Measurements from ENCODE around the gene ACAA1.

ACAA1 gene

GRCh38 chr3:38133557-38134405, 3.1 kb downstream of the ACAA1 start:
- H3K36me3 ChIP-seq (ENCODE audit: insufficient read depth, low read length), result no peaks in the 10 kb centered on the region; the same call in 1 of the 2 replicates
- H3K9ac ChIP-seq (ENCODE audit: insufficient read length), result no peak overlapping the region
- no peak for TF ChIP-seq FOXP2 (optimal IDR thresholded peaks at IDR 0.05; ENCODE audit: control extremely low read depth, extremely low read length, insufficient read depth)
- no peak for TF ChIP-seq EZH2 (IDR thresholded peaks at IDR 0.05)
- TF ChIP-seq POLR2AphosphoS5 (IDR thresholded peaks at IDR 0.05; ENCODE audit: borderline replicate concordance, low read depth, low read length), result no peak

GRCh38 chr3:38133209-38133556, 3.7 kb downstream of the ACAA1 start:
- Histone ChIP-seq H3K9ac (ENCODE audit: insufficient read length) (no peak overlapping the region), H3K9me3 (ENCODE audit: low read depth, low read length) (no peaks in the 10 kb centered on the region), H3K36me3 (ENCODE audit: insufficient read depth, low read length) (no peaks in the 10 kb centered on the region; the same call in 1 of the 2 replicates), H3K4me3 (no peak overlapping the region), H3K27ac (no peak overlapping the region)
- no peak for DNase-seq (ENCODE audit: low read depth, low spot score)
- no peak for TF ChIP-seq EZH2 (IDR thresholded peaks at IDR 0.05)
- no peak for TF ChIP-seq FOXP2 (optimal IDR thresholded peaks at IDR 0.05; ENCODE audit: control extremely low read depth, extremely low read length, insufficient read depth)
- TF ChIP-seq POLR2AphosphoS5 (IDR thresholded peaks at IDR 0.05; ENCODE audit: borderline replicate concordance, low read depth, low read length), result no peak

More at GRCh38 chr3:38133557-38134405, 3.1 kb downstream of the ACAA1 start:
- Histone ChIP-seq H3K27ac (no peak overlapping the region), H3K4me3 (no peak overlapping the region), H3K9me3 (ENCODE audit: low read depth, low read length) (no peaks in the 10 kb centered on the region)
- no peak for DNase-seq (ENCODE audit: low read depth, low spot score)

- Histone ChIP-seq H3K9me3 (ENCODE audit: low read depth, low read length) (no peaks in the 10 kb centered on the region), H3K27ac (no peak overlapping the region), H3K36me3 (ENCODE audit: insufficient read depth, low read length) (no peaks in the 10 kb centered on the region; the same call in 1 of the 2 replicates), H3K4me3 (no peak overlapping the region), H3K9ac (ENCODE audit: insufficient read length) (no peak overlapping the region)
- no peak for TF ChIP-seq FOXP2 (optimal IDR thresholded peaks at IDR 0.05; ENCODE audit: control extremely low read depth, extremely low read length, insufficient read depth)
- TF ChIP-seq POLR2AphosphoS5 (IDR thresholded peaks at IDR 0.05; ENCODE audit: borderline replicate concordance, low read depth, low read length), result no peak
- TF ChIP-seq EZH2 (IDR thresholded peaks at IDR 0.05), result no peak
- no peak for DNase-seq (ENCODE audit: low read depth, low spot score)
These were observed 5.1 kb downstream of the ACAA1 start for GRCh38 chr3:38131621-38132369.

- H3K9ac ChIP-seq (ENCODE audit: insufficient read length), result no peak overlapping the region
- no peak overlapping the region for H3K4me3 ChIP-seq
- H3K27ac ChIP-seq, result no peak overlapping the region
- H3K36me3 ChIP-seq (ENCODE audit: insufficient read depth, low read length), result no peaks in the 10 kb centered on the region; the same call in 1 of the 2 replicates
- no peak for DNase-seq (ENCODE audit: low read depth, low spot score)
- no peaks in the 10 kb centered on the region for H3K9me3 ChIP-seq (ENCODE audit: low read depth, low read length)
- TF ChIP-seq EZH2 (IDR thresholded peaks at IDR 0.05) (no peak), POLR2AphosphoS5 (IDR thresholded peaks at IDR 0.05; ENCODE audit: borderline replicate concordance, low read depth, low read length) (no peak), FOXP2 (optimal IDR thresholded peaks at IDR 0.05; ENCODE audit: control extremely low read depth, extremely low read length, insufficient read depth) (no peak)
These were observed 6.3 kb downstream of the ACAA1 start for GRCh38 chr3:38130631-38131065.

GRCh38 chr3:38129058-38129457, 7.9 kb downstream of the ACAA1 start:
- Histone ChIP-seq H3K4me3 (no peak overlapping the region), H3K9ac (ENCODE audit: insufficient read length) (no peak overlapping the region), H3K27ac (no peak overlapping the region), H3K9me3 (ENCODE audit: low read depth, low read length) (no peaks in the 10 kb centered on the region), H3K36me3 (ENCODE audit: insufficient read depth, low read length) (no peaks in the 10 kb centered on the region; the same call in 1 of the 2 replicates)
- TF ChIP-seq FOXP2 (optimal IDR thresholded peaks at IDR 0.05; ENCODE audit: control extremely low read depth, extremely low read length, insufficient read depth) (no peak), POLR2AphosphoS5 (IDR thresholded peaks at IDR 0.05; ENCODE audit: borderline replicate concordance, low read depth, low read length) (no peak), EZH2 (IDR thresholded peaks at IDR 0.05) (no peak)
- DNase-seq (ENCODE audit: low read depth, low spot score), result no peak

- Histone ChIP-seq H3K4me3 (no peak overlapping the region), H3K27ac (no peak overlapping the region), H3K36me3 (ENCODE audit: insufficient read depth, low read length) (no peaks in the 10 kb centered on the region; the same call in 1 of the 2 replicates), H3K9me3 (ENCODE audit: low read depth, low read length) (no peaks in the 10 kb centered on the region), H3K9ac (ENCODE audit: insufficient read length) (no peak overlapping the region)
- DNase-seq (ENCODE audit: low read depth, low spot score), result no peak
- no peak for TF ChIP-seq POLR2AphosphoS5 (IDR thresholded peaks at IDR 0.05; ENCODE audit: borderline replicate concordance, low read depth, low read length)
- no peak for TF ChIP-seq FOXP2 (optimal IDR thresholded peaks at IDR 0.05; ENCODE audit: control extremely low read depth, extremely low read length, insufficient read depth)
- TF ChIP-seq EZH2 (IDR thresholded peaks at IDR 0.05), result no peak
These were observed 8.6 kb downstream of the ACAA1 start for GRCh38 chr3:38128303-38128655.

GRCh38 chr3:38127611-38128302, 9.2 kb downstream of the ACAA1 start:
- Histone ChIP-seq H3K27ac (no peak overlapping the region), H3K36me3 (ENCODE audit: insufficient read depth, low read length) (no peaks in the 10 kb centered on the region; the same call in 1 of the 2 replicates), H3K9ac (ENCODE audit: insufficient read length) (no peak overlapping the region), H3K9me3 (ENCODE audit: low read depth, low read length) (no peaks in the 10 kb centered on the region), H3K4me3 (no peak overlapping the region)
- TF ChIP-seq EZH2 (IDR thresholded peaks at IDR 0.05), result no peak
- TF ChIP-seq POLR2AphosphoS5 (IDR thresholded peaks at IDR 0.05; ENCODE audit: borderline replicate concordance, low read depth, low read length), result no peak
- TF ChIP-seq FOXP2 (optimal IDR thresholded peaks at IDR 0.05; ENCODE audit: control extremely low read depth, extremely low read length, insufficient read depth), result no peak
- no peak for DNase-seq (ENCODE audit: low read depth, low spot score)

Measured in SK-N-MC (cell line).